Kidney epithelial cell (primary cell): ENCODE data around the gene CCDC57. TPM values are rescaled to one million over a fixed set of nuclear protein-coding genes. Genes with fewer than 3 reads are reported as not detected.

Experiments used
- DNase-seq: peaks from one replicate; pipeline ENCODE4 v3.0.0-alpha.2; 2010; ENCODE audit warnings: low read depth
- H3K27me3 ChIP-seq: 2 replicates; pipeline ENCODE4 v1.6.0; 2011; ENCODE audit warnings: low read length; ENCODE audit not compliant: control insufficient read depth, insufficient read depth
- H3K36me3 ChIP-seq: 2 replicates; pipeline ENCODE4 v1.5.1; 2011; ENCODE audit warnings: low read length; ENCODE audit not compliant: control insufficient read depth, insufficient read depth
- H3K4me3 ChIP-seq: 2 replicates; pipeline ENCODE4 v1.5.1; 2011; ENCODE audit warnings: low read depth, mild to moderate bottlenecking, control low read depth, low read length
- CTCF ChIP-seq: IDR thresholded peaks from 2 replicates; pipeline ENCODE4 v1.5.1; 2011; ENCODE audit warnings: mild to moderate bottlenecking, moderate library complexity, low read length, control low read depth, inconsistent platforms; ENCODE audit not compliant: insufficient read depth, poor library complexity, severe bottlenecking
- total RNA-seq: library from RNA; depleted of rRNA; stranded (reverse); fragments of >200 nt; gene quantifications from 2 replicates; pipeline ENCODE4 v1.2.3, GENCODE V29; 2015

CCDC57 gene
- total RNA-seq, 1 donor from 2014 or later: 25.5 TPM

GRCh38 chr17:82172486-82173160 lies 40.0 kb downstream of the CCDC57 start:
- no peaks in the 10 kb centered on the region for H3K36me3 ChIP-seq
- TF ChIP-seq CTCF: no peak
- no peak overlapping the region for H3K4me3 ChIP-seq
- no peaks in the 10 kb centered on the region for H3K27me3 ChIP-seq
- no peak for DNase-seq

GRCh38 chr17:82171750-82172375 lies 40.8 kb downstream of the CCDC57 start:
- no peak overlapping the region for H3K4me3 ChIP-seq
- no peaks in the 10 kb centered on the region for H3K36me3 ChIP-seq
- DNase-seq: no peak
- TF ChIP-seq CTCF: no peak
- H3K27me3 ChIP-seq: no peaks in the 10 kb centered on the region

GRCh38 chr17:82170412-82170961 lies 42.2 kb downstream of the CCDC57 start:
- H3K27me3 ChIP-seq: no peaks in the 10 kb centered on the region
- no peak for TF ChIP-seq CTCF
- DNase-seq: no peak
- H3K36me3 ChIP-seq: no peaks in the 10 kb centered on the region
- H3K4me3 ChIP-seq: no peak overlapping the region

GRCh38 chr17:82168568-82168967 lies 44.1 kb downstream of the CCDC57 start:
- no peaks in the 10 kb centered on the region for H3K36me3 ChIP-seq
- H3K27me3 ChIP-seq: no peaks in the 10 kb centered on the region
- TF ChIP-seq CTCF: no peak
- no peak overlapping the region for H3K4me3 ChIP-seq
- DNase-seq: no peak

GRCh38 chr17:82167028-82167427 lies 45.6 kb downstream of the CCDC57 start:
- no peak for DNase-seq
- TF ChIP-seq CTCF: no peak
- Histone ChIP-seq H3K27me3 (no peaks in the 10 kb centered on the region), H3K36me3 (no peaks in the 10 kb centered on the region), H3K4me3 (no peak overlapping the region)
